M059J (cell line): ENCODE measurements around the gene ARRDC2. TPM values are rescaled to one million over a fixed set of nuclear protein-coding genes. Genes with fewer than 3 reads are reported as not detected.
A peak's percentile ranks its signal among the peaks of the same experiment; 100 is the strongest.
"Not testable (repeated sequence)": the region's sequence is repeated elsewhere in the genome, so short reads cannot be mapped to it uniquely, and the experiment has no call there.

Source experiments
- DNase-seq: peaks from one replicate; pipeline ENCODE4 v3.0.0-alpha.2; 2012; ENCODE audit warnings: low read depth
- total RNA-seq: library from RNA; depleted of rRNA; stranded (reverse); fragments of >200 nt; shearing (Covaris generic); gene quantifications from 2 replicates; pipeline ENCODE4 v1.2.3, GENCODE V29; 2014; rRNA removed

The ARRDC2 gene
- 9.4 and 12.8 TPM in 2 replicates for total RNA-seq

DNA sequence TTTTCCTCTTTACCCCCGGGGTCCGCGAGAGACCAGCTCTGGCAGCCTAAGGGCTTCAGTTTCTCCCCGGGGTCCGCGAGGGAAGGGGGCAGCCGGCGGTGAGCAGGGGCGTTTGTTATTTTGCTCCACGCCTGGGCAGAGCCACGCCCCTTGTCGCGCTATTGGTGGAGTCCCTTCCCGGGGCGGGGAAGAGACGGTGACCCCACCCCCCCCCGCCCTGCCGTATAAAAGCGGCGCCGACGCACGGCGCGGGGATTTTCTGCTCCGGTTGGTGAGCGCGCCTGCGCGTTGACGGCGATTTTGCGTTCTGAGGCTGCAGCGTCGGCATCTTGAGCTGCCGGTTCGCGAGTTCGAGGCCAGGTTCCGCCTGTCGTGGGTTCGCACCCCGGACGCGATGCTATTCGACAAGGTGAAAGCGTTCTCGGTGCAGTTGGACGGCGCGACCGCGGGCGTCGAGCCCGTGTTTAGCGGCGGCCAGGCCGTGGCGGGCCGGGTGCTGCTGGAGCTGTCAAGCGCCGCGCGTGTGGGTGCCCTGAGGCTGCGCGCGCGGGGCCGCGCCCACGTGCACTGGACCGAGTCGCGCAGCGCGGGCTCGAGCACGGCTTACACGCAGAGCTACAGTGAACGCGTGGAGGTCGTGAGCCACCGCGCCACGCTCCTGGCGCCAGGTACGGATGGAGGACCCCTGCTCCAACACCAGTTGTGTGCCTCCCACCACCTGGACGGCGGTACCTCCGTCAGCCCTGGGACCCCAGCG lies at the start of gene ARRDC2:
Gene ARRDC2 (plus strand): TSS at position 254 of the 757 bp plus-strand sequence. CDS start 141 bp downstream, at position 395.
- peak; percentile 82 for DNase-seq

DNA sequence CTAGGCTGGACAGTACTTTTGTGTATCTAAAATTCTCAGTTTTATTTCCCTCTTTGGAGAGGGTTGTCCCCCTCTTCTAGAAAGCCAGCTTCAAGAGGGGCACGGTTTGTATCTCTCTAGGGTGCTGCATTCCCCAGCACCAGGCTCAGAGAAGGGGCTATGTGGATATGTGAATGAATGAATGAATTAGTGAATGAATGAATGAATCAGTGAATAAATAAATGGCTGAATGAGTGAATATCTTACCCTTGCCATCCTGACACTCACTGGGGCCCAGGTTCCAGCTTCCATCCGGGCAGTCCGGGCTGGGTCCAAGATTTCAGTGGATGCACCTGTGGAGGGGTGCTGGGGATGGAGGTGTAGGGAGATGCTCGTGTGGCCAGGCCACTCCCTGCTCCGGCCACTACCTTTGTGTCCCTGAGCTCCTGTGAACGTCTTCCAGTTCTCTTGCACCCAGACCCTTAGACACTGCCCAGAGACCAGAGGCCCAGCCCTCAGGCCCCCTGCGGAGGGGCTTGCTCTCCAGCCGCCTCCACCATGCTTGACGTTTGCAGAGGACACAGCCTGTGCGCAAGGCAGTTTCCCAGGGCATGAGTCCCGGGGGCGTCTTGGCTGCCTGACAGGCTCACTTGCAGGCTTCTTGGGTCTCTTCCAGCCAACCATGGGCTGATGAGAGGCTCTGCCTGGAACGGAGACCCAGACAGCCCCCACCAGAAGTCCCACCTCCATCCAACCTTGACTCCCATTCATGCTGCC lies 43.9 kb upstream of the ARRDC2 start:
- no peak for DNase-seq

DNA sequence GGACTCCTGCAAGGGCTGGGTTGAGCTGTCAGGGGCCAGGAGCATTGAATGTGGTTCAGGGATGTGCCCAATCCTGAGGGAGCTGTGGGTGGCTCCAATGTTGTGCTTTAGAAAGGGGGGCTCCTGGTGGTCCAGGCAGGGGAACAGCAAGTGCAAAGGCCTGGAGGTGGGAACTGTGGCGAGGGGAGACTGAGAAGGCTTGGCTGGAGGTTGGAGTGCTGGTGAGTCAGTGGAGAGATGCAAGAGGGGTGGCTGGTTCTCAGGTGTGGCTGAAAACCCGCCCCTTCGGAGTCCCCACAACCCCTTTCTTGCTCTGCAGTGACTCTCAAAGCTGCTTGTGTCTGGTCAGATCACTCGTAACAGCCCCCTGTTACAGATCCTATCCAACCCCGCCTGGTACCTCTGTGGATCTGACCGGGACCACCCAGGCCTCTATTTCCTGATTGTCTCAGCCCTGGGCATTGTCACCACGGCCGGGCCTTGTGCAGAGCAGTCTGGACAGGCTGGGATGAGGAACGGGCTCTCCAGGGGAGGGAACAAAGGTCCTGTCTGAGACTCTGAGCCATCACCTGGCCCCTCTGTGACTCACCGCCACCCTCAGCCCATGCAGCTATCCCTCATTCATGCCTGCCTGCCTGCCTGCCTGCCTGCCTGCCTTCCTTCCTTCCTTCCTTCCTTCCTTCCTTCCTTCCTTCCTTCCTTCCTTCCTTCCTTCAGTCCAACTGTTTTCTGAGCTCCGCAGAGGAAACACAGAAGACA lies 42.4 kb upstream of the ARRDC2 start:
- no peak for DNase-seq

DNA sequence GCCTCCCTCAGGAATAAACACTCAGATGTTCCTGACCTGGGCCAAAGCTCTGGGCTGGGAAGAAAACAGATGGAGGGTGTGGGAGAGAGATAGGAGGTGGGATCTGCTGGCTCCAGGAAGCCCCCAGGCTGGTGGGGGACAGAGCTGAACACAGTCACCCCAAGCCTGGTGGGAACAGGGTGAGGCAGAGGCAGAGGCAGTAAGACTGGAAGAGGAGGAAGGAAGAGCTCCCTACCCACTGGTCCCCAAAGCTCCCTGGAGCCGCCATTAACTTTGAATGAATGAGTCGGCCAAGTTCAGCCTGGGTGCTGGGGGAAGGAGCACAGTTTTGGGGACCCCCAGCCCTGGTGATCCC lies 41.9 kb upstream of the ARRDC2 start:
- DNase-seq: no peak

DNA sequence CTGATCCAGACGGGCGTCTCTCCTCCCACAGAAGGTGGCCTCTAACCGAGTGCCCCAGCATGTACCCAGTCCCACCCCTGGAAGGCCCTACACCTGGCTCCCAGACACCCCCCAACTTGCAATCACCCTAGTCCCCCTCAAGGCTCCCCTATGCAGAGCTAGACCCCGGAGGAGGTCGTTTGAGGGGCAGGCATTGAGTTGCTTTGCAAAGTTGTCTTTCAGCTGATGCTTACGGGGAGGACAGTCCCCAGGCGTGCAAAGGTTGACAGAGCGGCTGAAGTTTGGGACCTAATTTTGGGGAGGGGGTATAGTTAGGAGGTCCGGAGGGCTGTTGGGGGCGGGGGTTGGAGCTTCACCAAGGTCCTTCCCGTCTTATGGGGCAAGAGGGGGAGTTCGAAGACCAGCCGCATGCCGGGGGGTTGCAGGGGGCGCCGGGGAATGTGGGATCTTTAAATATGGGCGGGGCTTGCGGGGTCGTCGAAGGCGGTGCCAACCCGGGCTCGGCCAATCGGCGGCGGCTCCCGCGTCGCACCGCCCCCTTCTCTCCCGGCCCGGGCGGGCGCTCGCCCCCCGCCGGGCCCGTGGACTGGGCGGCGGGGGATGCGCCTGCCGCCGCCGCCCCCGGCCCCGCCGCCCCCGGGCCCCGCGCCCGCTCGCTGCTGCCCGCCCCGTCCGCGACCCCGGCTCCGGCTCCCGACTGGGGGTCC lies 41.3 kb upstream of the ARRDC2 start, which contains the start of gene KCNN1:
Gene KCNN1 (plus strand): TSS at position 558 of the 707 bp plus-strand sequence. CDS start 6,782 bp downstream, outside the sequence.
- no peak for DNase-seq

DNA sequence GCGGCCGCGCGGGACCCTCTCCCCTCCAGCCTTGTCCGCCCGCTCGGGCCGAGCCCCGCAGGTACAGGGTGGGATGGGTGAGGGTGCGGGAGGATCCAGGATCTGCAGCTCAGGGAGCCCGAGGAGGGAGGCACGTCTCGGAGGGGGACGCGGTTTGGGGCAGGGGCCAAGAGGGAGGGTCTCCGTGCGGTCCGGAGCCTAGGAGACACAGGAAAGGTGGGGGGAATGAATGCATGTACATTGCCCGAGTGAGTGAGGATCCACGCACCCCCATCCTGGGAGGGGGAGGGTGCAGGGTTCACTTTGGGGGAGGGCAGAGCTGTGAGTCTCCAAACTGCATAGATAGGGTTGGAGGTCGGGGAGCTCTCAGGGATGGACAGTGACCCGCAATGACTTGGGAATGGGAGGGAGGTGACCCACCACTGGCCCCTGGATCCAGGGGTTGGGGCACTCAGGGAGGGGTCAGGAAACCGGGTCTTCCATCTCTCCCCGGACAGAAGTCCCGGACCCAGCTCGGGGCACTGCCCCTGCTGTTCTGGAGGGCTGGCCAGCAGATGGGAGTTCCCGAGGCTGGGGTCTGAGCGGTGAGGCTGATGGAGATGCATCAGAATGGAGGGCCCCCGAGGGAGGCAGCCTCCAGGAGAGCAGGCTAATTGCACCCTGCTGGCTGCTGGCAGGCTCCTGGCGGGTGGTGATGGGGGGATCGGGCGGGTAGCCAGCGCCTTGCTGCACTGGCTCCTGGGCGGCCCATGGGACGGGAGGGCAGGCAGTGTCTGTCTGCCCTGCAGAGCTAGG lies 40.5 kb upstream of the ARRDC2 start:
- DNase-seq: no peak

DNA sequence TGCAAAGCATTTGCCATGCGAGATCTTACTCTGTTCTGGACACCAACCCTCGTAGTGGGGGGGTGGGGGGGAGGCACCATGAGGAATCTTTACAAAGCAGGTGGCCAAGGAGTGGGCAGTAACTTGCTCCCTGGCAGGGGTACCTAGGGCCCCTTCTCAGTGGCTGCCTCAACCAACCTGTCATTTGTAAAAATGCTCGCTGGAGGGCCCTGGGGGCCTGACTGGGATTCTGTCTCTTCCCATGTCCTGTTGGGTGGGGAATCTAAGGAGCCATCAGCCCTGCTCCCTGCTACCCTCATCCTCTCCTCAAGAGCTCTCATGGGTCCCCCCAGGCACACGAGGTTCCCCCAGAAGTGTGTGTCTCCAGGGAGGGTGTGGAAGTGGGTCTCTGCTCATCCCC lies 39.6 kb upstream of the ARRDC2 start:
- DNase-seq: no peak

DNA sequence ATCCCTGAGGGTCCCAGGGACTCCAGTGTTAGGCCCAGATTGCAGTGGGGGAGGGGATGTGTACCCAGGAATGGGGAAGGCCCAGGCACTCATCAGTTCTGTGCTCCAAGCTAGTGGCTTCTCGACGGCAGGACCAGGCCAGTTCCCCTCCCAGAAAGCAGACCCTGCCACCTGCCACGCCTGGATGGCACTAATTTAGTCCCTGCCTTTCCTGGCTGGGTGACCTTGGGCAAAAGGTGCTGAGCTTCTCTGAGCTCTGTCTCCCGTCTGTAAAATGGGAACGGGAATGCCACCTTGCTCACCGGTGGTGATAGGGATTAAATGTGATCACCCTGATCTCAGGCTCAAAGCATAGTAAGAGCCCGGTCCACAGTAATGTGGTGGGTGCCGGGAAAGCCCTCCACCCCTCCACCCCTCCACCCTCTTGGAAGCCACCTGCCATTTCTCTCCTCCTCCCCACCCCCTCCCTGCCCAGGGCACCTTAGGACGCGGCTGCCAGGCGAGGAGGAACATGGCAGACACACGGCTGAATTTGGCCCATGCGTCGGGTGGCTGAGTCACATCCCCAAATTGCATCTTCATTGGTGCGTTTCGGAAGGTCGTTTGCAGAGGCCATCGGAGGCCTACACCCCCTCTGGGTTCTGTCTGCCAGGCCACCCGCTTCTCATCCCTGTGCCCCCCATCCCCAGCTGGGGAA lies 38.7 kb upstream of the ARRDC2 start:
- no peak for DNase-seq

DNA sequence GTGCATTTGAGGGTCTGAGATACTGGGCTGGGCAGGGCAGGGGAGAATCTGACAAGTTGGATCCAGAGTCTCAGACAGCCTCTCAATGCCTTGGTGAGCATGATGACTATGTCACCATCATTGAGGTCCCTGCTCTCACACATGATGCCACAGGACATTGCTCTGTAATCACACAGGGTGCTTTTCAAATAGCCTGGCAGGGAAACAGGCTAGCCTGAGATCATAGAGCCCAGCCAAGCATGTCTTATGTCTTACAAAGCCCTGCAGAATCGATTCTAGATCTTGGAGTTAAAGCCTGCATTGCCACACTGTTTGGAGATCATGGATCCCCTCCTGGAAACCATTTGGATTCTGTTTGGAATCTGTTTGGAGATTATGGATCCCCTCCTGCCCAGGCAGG lies 35.7 kb upstream of the ARRDC2 start:
- no peak for DNase-seq

DNA sequence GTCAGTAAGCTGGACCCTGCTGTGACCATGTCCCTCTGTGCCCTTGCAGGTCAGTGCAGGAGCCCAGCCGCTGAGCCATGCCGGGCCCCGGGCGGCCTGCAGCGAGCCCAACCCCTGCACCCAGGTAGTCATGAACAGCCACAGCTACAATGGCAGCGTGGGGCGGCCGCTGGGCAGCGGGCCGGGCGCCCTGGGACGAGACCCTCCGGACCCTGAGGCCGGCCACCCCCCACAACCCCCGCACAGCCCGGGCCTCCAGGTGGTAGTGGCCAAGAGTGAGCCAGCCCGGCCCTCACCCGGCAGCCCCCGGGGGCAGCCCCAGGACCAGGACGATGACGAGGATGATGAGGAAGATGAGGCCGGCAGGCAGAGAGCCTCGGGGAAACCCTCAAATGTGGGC lies 34.2 kb upstream of the ARRDC2 start:
- DNase-seq: no peak

DNA sequence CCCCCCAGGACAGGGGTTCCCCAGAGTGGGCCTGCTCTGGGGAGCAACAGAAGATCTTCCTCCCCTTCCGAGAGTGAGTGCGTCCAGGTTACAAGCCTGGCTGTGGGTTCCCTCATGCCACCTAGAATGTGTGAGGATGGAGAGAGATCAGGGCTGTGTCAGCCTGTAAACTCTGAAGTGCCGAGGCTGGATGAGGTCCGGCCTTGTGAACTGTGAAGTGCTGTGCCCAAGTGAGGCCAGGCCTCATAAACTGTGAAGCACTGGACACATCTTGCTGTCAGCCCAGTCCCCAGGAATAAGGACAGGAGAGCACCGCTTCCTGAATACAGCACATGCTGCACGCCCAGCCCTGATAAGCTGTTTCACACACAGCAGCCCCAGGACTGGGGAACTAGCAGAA lies 33.4 kb upstream of the ARRDC2 start:
- DNase-seq: no peak

DNA sequence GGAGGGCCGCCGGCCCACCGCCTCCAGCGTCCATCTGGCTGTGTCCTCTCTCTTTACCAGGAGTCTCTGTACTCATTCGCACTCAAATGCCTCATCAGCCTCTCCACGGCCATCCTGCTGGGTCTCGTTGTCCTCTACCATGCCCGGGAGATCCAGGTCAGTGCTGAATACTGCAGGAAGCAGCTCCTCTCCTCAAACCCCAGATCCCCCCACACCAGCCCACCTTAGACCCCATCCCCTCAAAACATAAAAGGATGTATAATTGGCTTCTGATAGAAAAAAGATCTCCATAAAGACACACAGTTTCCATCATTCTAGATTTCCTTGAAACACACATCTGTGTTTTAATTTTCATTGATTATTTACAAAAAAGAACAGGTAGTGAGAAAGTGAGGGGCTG lies 32.9 kb upstream of the ARRDC2 start:
- no peak for DNase-seq

DNA sequence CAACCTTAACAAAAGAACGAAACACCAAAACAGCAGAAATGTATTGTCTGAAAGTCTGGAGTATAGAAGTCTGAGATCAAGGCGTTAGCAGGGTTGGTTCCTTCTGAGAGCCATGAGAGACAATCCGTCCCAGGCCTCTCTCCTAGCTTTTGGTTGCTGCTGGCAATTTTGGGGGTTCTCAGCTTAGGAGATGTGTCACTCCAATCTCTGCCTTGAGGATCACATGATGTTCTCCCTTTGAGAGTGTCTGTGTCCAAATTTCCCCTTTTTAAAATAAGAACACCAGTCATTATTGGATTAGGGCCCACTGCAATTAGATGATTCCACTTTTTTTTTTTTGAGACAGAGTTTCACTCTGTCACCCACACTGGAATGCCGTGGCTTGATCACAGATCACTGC lies 30.9 kb upstream of the ARRDC2 start:
- no peak for DNase-seq

DNA sequence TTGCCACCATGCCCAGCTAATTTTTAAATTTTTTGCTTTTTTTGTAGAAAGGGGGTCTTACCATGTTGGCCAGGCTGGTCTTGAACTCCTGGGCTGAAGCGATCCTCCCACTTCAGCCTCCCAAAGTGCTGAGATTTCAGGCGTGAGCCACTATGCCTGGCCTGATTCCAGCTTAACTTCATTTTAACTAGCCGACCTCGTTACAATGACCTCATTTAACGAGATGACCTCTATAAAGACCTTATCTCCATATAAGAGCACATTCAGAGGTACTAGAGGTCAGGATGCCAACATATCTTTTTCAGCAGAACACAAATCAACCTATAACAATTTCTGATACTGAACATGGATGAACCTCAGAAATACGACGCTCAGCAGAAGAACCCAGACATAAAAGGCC lies 30.5 kb upstream of the ARRDC2 start:
- DNase-seq: no peak

DNA sequence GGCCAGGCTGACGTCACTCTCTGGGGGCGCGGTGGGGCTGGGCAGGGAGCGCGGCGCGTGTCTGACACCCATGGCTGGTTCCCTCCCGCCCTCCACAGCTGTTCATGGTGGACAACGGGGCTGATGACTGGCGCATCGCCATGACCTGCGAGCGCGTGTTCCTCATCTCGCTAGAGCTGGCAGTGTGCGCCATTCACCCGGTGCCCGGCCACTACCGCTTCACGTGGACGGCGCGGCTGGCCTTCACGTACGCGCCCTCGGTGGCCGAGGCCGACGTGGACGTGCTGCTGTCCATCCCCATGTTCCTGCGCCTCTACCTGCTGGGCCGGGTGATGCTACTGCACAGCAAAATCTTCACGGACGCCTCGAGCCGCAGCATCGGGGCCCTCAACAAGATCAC lies 26.4 kb upstream of the ARRDC2 start:
- DNase-seq: no peak

DNA sequence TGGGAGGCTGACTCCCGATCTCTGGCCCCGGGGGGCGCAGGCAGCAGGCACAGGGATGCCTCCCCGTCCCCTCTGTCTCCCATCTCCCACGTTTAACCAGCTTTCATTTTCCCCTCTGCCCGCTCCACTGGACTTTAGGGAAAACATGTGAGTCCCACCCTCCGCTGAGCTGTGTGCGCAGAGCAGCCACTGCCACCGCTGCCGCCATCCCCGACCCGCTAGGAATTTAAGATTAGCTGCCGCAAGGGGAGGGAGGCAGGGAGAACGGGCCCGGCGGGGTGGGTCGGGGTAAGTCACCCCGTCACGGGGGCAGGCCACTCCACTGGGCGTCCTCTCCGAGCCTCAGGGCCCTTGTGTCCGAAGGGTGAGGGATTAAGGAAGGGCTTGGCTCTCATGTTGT lies 25.5 kb upstream of the ARRDC2 start:
- DNase-seq: no peak

DNA sequence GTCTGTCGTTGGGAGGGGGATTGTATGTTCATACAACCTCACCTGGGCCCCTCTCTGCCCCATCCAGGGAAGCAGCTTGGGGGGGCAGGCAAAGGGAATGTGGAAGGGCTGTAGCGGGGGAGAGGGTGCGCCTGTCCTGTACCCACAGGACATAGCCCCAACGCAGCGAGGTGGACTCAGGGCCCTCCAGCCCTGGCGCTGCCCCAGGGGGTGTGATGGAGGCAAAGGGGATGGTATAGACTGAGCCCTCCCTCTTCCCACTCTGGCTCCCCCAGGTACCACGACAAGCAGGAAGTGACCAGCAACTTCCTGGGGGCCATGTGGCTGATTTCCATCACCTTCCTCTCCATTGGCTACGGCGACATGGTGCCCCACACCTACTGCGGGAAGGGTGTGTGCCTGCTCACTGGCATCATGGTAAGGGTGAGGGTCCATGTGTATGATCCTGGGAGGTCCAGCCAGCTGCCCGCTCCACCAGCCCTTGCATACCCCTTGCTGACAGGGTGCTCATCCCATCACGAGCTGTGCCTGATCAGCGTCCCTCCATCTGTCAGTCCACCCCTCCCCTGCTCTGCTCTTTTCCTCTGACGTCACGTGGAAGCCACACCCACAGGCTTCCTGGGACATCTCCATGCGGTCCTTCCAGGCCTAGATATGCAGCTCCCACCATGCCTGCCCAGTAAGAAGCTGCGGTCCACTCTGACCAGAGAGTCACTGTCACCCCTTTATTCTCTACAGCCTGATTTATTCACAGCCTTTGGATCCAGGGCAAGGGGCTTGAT lies 22.7 kb upstream of the ARRDC2 start:
- no peak for DNase-seq

DNA sequence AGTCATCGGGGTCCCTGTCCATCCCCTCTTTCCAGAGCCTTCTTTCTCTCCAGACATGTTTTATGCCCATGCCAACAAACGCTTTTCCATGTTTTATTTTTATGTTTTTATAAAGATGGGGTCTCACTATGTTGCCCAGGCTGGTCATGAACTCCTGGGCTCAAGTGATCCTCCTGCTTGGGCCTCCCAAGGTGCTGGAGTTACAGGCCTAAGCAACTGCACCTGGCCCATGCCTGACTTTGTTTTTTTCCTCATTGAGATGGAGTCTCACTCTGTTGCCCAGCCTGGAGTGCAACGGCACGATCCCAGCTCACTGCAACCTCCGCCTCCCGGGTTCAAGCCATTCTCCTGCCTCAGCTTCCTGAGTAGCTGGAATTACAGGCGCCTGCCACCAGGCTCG lies 21.4 kb upstream of the ARRDC2 start:
- not testable (repeated sequence) for DNase-seq

DNA sequence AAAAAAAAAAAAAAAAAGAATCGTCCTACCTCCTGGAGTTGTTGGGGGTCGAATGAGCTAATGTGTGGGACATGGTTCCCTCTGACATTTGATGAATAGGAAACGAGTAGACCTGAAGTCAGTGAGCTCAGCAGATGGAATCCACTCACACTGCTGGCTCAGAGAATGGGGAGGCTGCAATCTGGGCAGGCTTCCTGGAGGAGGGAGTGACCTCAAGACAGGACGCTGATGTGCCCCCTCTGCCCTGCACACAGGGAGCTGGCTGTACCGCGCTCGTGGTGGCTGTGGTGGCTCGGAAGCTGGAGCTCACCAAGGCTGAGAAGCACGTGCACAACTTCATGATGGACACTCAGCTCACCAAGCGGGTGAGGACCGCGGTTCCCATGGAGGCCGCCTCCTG lies 19.8 kb upstream of the ARRDC2 start:
- no peak for DNase-seq
